HG03280 (cell line): ENCODE data around the gene MAPK1IP1L.
"Not testable (repeated sequence)": the region's sequence is repeated elsewhere in the genome, so short reads cannot be mapped to it uniquely, and the experiment has no call there.

Experiments used
- ATAC-seq: cut with Tn5 transposase; IDR thresholded peaks from one replicate; pipeline ENCODE4 v1.9.1; 2021; ENCODE audit warnings: mild to moderate bottlenecking, moderate library complexity; ENCODE audit not compliant: unreplicated experiment

MAPK1IP1L gene

DNA sequence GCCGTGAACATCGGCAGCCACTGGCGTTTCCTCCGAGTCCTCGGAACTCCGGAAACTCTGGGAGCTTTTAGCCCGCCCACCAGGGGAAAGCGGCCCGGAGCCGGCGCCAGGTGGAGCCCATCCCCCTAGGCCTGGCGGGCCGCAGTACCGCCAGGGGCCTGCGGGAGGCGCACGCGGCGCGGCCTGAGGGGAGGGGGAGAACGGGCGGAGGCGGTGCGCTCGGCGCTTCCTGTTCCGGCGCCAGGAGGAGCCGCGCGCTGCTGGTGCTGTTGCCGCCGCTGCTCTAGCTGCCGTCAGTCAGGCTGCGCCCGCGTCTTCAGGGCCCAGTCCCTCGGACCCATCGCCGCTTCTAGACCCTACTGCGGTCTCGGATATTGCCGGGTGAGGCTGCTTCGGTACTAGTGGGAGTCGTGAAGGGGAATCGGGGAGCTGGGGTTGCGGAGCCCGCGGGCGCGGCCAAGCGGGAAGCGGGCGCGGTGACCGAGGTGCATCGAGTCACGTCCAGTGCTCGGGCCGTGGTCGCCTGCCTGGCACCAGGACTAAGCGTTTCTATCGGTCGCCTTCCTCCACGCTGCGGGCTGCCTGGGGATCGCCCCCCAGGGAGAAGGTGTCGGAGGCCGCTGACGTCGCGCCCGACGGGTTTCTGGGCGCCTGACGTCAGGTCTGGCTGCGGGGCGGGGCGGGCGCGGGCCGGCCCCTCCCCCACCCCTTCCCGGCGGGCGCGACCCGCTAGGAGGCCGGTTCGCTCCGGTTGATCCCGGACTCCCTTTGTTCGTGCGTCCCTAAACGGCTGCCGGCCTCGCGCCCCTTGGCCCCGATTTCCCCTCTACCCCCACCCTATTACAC, at the start of gene MAPK1IP1L:
Gene MAPK1IP1L, plus strand, starts transcription at position 225 of the 846 bp plus-strand sequence. CDS start 10,037 bp downstream, outside the sequence.
- peak; percentile 82 for ATAC-seq

DNA sequence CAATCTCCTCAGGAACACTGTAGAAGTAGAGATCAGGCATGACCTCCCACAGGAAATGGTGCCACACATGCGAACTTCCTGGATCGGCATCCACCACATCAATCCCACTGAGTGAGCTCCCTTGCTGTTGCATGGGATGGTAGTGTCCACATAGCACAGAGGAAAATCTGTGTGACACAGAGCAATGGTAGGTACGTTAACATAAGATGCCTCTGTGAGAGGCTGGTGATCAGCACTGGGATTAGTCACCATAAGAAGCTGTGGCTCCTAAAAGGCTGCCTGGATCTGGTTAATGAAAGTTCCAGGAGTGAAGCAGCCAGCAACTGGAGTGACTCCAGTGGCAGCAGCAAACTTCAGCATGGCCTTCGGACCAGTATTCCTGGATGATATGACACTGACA, 46.4 kb upstream of the MAPK1IP1L start:
- ATAC-seq: no peak

DNA sequence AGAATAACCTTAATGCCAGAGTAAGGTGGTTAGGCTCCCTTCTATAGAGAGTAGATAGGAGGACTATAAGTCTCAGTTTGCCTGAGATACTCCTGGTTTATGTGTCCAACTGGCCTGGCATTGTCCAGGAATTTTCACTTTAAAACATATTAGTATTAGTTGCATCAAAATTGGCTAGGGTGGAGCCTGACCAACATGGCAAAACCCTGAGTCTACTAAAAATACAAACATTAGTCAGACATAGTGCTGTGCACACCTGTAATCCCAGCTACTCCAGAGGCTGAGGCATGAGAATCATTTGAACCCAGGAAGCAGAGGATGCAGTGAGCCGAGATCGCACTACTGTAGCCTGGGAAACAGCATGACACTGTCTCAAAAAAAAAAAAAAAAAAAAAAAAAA, 36.4 kb upstream of the MAPK1IP1L start:
- ATAC-seq: no peak

GRCh38 chr14:55019968-55020554, 31.4 kb upstream of the MAPK1IP1L start:
- ATAC-seq: no peak

- not testable (repeated sequence) for ATAC-seq
These were observed 27.1 kb upstream of the MAPK1IP1L start for GRCh38 chr14:55024365-55024764.

- ATAC-seq: no peak
These were observed 25.5 kb upstream of the MAPK1IP1L start for GRCh38 chr14:55025948-55026347.

DNA sequence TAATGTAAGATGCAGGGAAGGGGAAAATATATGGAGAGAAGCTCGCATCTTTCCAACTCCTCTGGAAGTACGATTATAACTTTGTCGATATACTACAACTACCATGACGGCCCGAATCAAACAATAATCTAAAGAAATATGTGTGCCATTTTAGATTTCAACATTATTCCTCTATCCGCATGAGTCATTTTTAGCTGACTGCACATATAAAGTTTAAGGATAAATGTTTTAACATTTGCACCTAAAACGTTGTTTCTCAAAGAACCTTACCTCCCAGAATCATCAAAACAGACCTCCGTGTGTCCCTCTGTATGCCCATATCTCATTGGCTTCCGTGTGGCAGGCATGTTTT, 25.0 kb upstream of the MAPK1IP1L start:
- no peak for ATAC-seq

DNA sequence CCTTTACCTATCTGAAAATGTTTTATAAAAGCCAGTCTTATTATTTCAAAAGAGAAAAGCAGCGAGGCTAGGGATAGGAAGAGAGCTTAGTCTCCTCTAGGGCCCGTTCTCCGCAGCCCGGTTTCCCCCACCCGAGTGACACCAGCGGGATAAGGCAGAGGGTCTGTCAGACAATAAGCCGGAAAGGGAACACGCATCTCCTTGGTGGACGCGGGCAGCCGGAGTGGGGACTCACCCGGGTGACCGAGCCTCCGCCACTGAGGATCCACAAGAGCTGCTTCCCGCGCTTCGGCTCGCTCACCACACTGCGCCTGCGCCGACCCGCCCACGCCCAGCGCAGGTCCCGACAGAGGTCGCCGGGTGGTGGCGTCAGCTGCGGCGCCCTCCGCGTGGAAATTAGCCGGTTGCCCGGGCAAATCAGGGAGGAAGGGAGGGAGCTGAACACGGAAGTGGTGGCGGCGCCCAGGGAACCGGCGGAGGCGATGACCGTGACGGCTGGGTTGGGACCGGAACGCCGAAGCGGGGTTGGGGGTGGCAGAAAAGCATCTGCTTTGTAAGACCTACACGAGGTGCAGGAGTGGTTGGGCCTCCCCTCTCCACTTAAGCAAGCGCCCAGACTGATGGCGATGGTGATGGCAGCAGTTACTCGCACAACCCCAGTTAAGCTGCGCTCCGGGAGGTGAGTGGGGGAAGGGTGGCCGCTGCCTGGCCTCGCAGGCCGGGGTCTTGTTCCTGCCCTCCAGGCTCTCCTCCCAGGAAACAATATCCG, 24.5 kb upstream of the MAPK1IP1L start, which contains the start of the genes SOCS4 and WDHD1:
Gene SOCS4, plus strand, starts transcription at position 444 of the 769 bp plus-strand sequence. CDS start 15,806 bp downstream, outside the sequence.
Gene WDHD1, minus strand, starts transcription at position 307 of the 769 bp plus-strand sequence. CDS start 312 bp downstream, outside the sequence.
- peak; percentile 90 for ATAC-seq

GRCh38 chr14:55028066-55028465, 23.4 kb upstream of the MAPK1IP1L start:
- ATAC-seq: no peak

GRCh38 chr14:55028476-55028875, 23.0 kb upstream of the MAPK1IP1L start:
- ATAC-seq: no peak

DNA sequence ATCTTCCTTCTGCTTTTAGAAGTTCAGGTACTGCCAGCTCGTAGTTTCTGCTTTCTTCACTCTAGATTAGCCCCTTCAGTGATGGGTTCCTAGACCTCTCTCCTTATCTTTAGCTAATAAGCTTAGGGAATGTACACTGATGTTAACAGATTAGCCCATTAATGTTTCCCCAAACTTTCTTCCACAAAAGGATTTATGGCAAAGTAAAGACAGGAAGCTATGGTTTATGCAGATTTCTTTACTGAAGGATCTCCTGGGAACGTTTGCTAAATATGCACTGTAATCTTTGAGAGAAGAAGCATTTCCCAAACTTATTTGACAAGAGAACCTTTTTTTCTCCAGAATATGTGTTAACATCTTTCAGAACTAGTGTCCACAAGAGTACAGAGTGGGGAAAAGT, 20.3 kb upstream of the MAPK1IP1L start:
- no peak for ATAC-seq

- ATAC-seq: not testable (repeated sequence)
These were observed 13.5 kb upstream of the MAPK1IP1L start for GRCh38 chr14:55037995-55038394.

- no peak for ATAC-seq
These were observed 12.7 kb upstream of the MAPK1IP1L start for GRCh38 chr14:55038708-55039107.

- no peak for ATAC-seq
These were observed 7.9 kb upstream of the MAPK1IP1L start for GRCh38 chr14:55043528-55043927.

GRCh38 chr14:55045087-55045486, 6.4 kb upstream of the MAPK1IP1L start:
- no peak for ATAC-seq

GRCh38 chr14:55047301-55048053, 4.0 kb upstream of the MAPK1IP1L start:
- no peak for ATAC-seq

DNA sequence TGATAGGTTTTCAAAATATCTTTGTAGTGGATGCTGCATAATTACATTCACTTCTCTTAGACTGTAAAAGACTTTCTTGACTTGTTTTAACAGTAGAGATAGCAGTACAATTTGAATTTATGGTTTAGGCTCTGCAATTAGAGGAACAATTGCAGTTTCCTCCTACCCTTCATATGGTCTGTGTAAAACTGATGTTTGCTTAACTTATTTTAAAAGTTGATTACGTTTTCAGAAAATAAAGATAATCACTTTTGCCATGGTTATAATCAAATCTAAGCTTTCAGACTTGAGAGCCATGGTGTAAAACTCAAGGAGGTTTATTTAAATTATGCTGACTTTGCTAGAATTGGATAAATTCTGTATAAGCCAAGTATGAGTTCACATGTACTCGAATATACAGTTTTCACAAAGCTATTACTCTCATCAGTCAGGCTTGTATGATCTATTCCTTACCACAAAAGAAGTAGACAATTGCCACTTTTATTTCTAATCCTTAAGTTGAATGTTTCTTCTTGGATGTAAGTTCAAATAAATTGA, 2.5 kb upstream of the MAPK1IP1L start:
- ATAC-seq: no peak

DNA sequence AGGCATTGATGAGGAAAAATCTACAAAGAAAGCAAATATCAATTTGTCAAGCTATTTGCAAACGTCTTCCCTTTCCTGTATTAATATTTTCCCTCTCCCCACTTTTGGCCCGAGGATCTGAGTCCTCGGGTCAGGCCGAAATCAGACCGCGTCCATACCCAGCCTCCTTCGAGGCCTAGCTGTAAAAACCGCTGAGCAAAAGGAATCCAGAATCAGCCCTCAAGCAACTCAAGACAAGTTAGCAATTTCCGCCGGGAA, 353 bp upstream of the MAPK1IP1L start:
- peak; percentile 24 for ATAC-seq

- peak; percentile 8 for ATAC-seq
These were observed 953 bp downstream of the MAPK1IP1L start for GRCh38 chr14:55052269-55052930.

- no peak for ATAC-seq
These were observed 1.6 kb downstream of the MAPK1IP1L start for GRCh38 chr14:55053018-55053417.
